Esophagus muscularis mucosa (tissue), 4 donors: ENCODE results near the gene TRIM71. TPM values are rescaled to one million over a fixed set of nuclear protein-coding genes. Genes with fewer than 3 reads are reported as not detected.

Experiments used
- DNase-seq: peaks from one replicate; pipeline ENCODE4 v3.0.0-alpha.2; 2017; ENCODE audit errors: extremely low spot score
- H3K27ac ChIP-seq, 4 donors: fragments of 200-600 bp; sonication (generic); replicated peaks in 1 of 4; 1 replicate in 3 of 4; 2 replicates in 1 of 4; pipeline ENCODE4 v1.5.1; 2016 to 2019; ENCODE audit warnings: mild to moderate bottlenecking in 1 of 4
- H3K27me3 ChIP-seq, 4 donors: fragments of 200-600 bp; sonication (generic); one replicate each; pipeline versions ENCODE4 v1.5.1 to v1.6.0; 2016 to 2019
- H3K36me3 ChIP-seq, 4 donors: fragments of 200-600 bp; sonication (generic); one replicate each; pipeline ENCODE4 v1.5.1; 2016 to 2019
- H3K4me1 ChIP-seq, 4 donors: fragments of 200-600 bp; sonication (generic); one replicate each; pipeline ENCODE4 v1.5.1; 2016 to 2019
- H3K4me3 ChIP-seq, 4 donors: fragments of 200-600 bp; sonication (generic); 1 replicate in 2 of 4; 2 replicates in 2 of 4; pipeline ENCODE4 v1.5.1; 2016 to 2019; ENCODE audit warnings: mild to moderate bottlenecking in 4 of 4, moderate library complexity in 1 of 4
- H3K9me3 ChIP-seq, 4 donors: fragments of 200-600 bp; sonication (generic); 1 replicate in 3 of 4; 2 replicates in 1 of 4; pipeline ENCODE4 v1.5.1; 2016 to 2019
- CTCF ChIP-seq, 3 experiments: fragments of 200-600 bp in 2 of 3; fragments of 450-650 bp in 1 of 3; sonication (generic) in 2 of 3; IDR thresholded peaks; one replicate each; pipeline ENCODE4 v1.5.1; 2017 to 2019; ENCODE audit warnings: antibody characterized with exemption in 3 of 3, mild to moderate bottlenecking in 2 of 3, moderate library complexity in 1 of 3
- EP300 ChIP-seq: sonication (generic); formaldehyde crosslinking; IDR thresholded peaks from one replicate; pipeline ENCODE4 v1.6.1; 2017; ENCODE audit warnings: antibody characterized with exemption
- POLR2A ChIP-seq: fragments of 450-650 bp; IDR thresholded peaks from one replicate; pipeline ENCODE4 v1.6.1; 2017; ENCODE audit warnings: antibody characterized with exemption, moderate library complexity, mild to moderate bottlenecking, low read depth
- POLR2AphosphoS5 ChIP-seq, 2 donors: sonication (generic); formaldehyde crosslinking; IDR thresholded peaks; one replicate each; pipeline ENCODE4 v1.6.1; 2017; ENCODE audit warnings: antibody characterized with exemption in 2 of 2
- WGBS: methylation state at CpG from one replicate; pipeline ENCODE4 v1.1.5; 2018; 5-methylcytosine and 5-hydroxymethylcytosine counted together
- intact Hi-C: fragments of 100-400 bp; cut with DNase I; formaldehyde crosslinking; loops from one replicate; pipeline ENCODE4 v1.15.1; 2023
- total RNA-seq, 4 donors: library from RNA; depleted of rRNA; stranded (reverse); fragments of >200 nt; gene quantifications; one replicate each; pipeline versions ENCODE4 v1.1.0 to v1.2.1, GENCODE V29; 2016

TRIM71 gene
- total RNA-seq, 4 donors from 2014 or later: not detected

- no peaks in the 10 kb centered on the region for H3K9me3 ChIP-seq
- no peak overlapping the region for H3K27ac ChIP-seq
- H3K4me3 ChIP-seq: no peak overlapping the region
- intact Hi-C loops: no loop called here
- DNase-seq: no peak
- peaks cover 0 to 14% (median 0%) of the 10 kb centered on the region in 4 donors for H3K27me3 ChIP-seq
- H3K4me1 ChIP-seq: no peaks in the 10 kb centered on the region
- no peaks in the 10 kb centered on the region for H3K36me3 ChIP-seq
- 74% methylated on average over 5 of the region's 5 CpGs for WGBS
- TF ChIP-seq POLR2AphosphoS5 (IDR thresholded peaks at IDR 0.05): no peak
- TF ChIP-seq CTCF (IDR thresholded peaks at IDR 0.05): no peak
- TF ChIP-seq POLR2A: no peak
- no peak for TF ChIP-seq EP300
These were observed 24.2 kb downstream of the TRIM71 start for GRCh38 chr3:32841867-32842470.

- H3K4me1 ChIP-seq: no peaks in the 10 kb centered on the region
- no peaks in the 10 kb centered on the region for H3K9me3 ChIP-seq
- intact Hi-C loops: no loop called here
- no peak for DNase-seq
- TF ChIP-seq POLR2A (no peak), CTCF (IDR thresholded peaks at IDR 0.05) (no peak), POLR2AphosphoS5 (IDR thresholded peaks at IDR 0.05) (no peak), EP300 (no peak)
- no peak overlapping the region for H3K27ac ChIP-seq
- H3K4me3 ChIP-seq: no peak overlapping the region
- no peaks in the 10 kb centered on the region for H3K36me3 ChIP-seq
- 65% methylated on average over 3 of the region's 3 CpGs for WGBS
- H3K27me3 ChIP-seq: peaks cover 0 to 14% (median 0%) of the 10 kb centered on the region in 4 donors
These were observed 24.7 kb downstream of the TRIM71 start for GRCh38 chr3:32842531-32842931.

GRCh38 chr3:32842987-32843386, 25.2 kb downstream of the TRIM71 start:
- TF ChIP-seq EP300 (no peak), CTCF (IDR thresholded peaks at IDR 0.05) (no peak), POLR2AphosphoS5 (IDR thresholded peaks at IDR 0.05) (no peak)
- no peak overlapping the region for H3K4me3 ChIP-seq
- intact Hi-C loops: no loop called here
- no peaks in the 10 kb centered on the region for H3K9me3 ChIP-seq
- no peaks in the 10 kb centered on the region for H3K36me3 ChIP-seq
- peaks cover 0 to 14% (median 0%) of the 10 kb centered on the region in 4 donors for H3K27me3 ChIP-seq
- DNase-seq: no peak
- 58% methylated on average over 2 of the region's 2 CpGs for WGBS
- no peaks in the 10 kb centered on the region for H3K4me1 ChIP-seq
- no peak overlapping the region for H3K27ac ChIP-seq

GRCh38 chr3:32843510-32844321, 25.9 kb downstream of the TRIM71 start:
- Histone ChIP-seq H3K27ac (no peak overlapping the region), H3K36me3 (no peaks in the 10 kb centered on the region), H3K4me1 (peaks cover 0 to 2% (median 0%) of the 10 kb centered on the region in 4 donors), H3K9me3 (no peaks in the 10 kb centered on the region), H3K27me3 (peaks cover 0 to 13% (median 0%) of the 10 kb centered on the region in 4 donors), H3K4me3 (no peak overlapping the region)
- intact Hi-C loops: no loop called here
- DNase-seq: no peak
- TF ChIP-seq CTCF (IDR thresholded peaks at IDR 0.05) (no peak), POLR2A (no peak), EP300 (no peak), POLR2AphosphoS5 (IDR thresholded peaks at IDR 0.05) (no peak)
- WGBS: 90% methylated on average over 17 of the region's 17 CpGs
